Trophoblast cell (in vitro differentiated cells and primary cell): ENCODE measurements around the gene SLC1A5.

Source experiments
- DNase-seq, 2 donors: peaks; one replicate each; pipeline ENCODE4 v3.0.0-alpha.2; 2016
- H2AFZ ChIP-seq: 2 replicates; pipeline ENCODE4 v1.6.1; 2013; ENCODE audit warnings: low read length, moderate library complexity, mild to moderate bottlenecking; ENCODE audit not compliant: insufficient read depth, poor library complexity
- H2AK5ac ChIP-seq: 2 replicates; pipeline ENCODE4 v1.6.1; 2013; ENCODE audit warnings: mild to moderate bottlenecking, low read length
- H2BK120ac ChIP-seq: 2 replicates; pipeline ENCODE4 v1.6.1; 2013; ENCODE audit warnings: low read length, mild to moderate bottlenecking, moderate library complexity; ENCODE audit not compliant: insufficient read depth, poor library complexity
- H2BK12ac ChIP-seq: 2 replicates; pipeline ENCODE4 v1.6.1; 2013; ENCODE audit warnings: mild to moderate bottlenecking, low read length, moderate library complexity
- H2BK5ac ChIP-seq: 2 replicates; pipeline ENCODE4 v1.6.1; 2013; ENCODE audit warnings: low read length, low read depth, moderate library complexity, mild to moderate bottlenecking; ENCODE audit not compliant: poor library complexity
- H3K14ac ChIP-seq: 2 replicates; pipeline ENCODE4 v1.6.1; 2013; ENCODE audit warnings: mild to moderate bottlenecking, low read length
- H3K18ac ChIP-seq: 2 replicates; pipeline ENCODE4 v1.6.1; 2013; ENCODE audit warnings: mild to moderate bottlenecking, low read length
- H3K23ac ChIP-seq: 2 replicates; pipeline ENCODE4 v1.6.1; 2013; ENCODE audit warnings: low read length
- H3K27ac ChIP-seq: 2 replicates; pipeline ENCODE4 v1.5.1; 2013; ENCODE audit warnings: low read depth, mild to moderate bottlenecking, inconsistent platforms, low read length, moderate library complexity
- H3K27me3 ChIP-seq: 2 replicates; pipeline ENCODE4 v1.6.1; 2013; ENCODE audit warnings: inconsistent platforms, mild to moderate bottlenecking, low read length, moderate library complexity; ENCODE audit not compliant: insufficient read depth
- H3K36me3 ChIP-seq, 2 experiments: 1 replicate in 1 of 2; 2 replicates in 1 of 2; pipeline ENCODE4 v1.6.1; 2013; ENCODE audit warnings: low read length in 2 of 2, mild to moderate bottlenecking in 2 of 2, moderate library complexity in 1 of 2; ENCODE audit not compliant: insufficient read depth in 2 of 2, control insufficient read depth in 1 of 2
- H3K4ac ChIP-seq: 2 replicates; pipeline ENCODE4 v1.6.1; 2013; ENCODE audit warnings: low read depth, mild to moderate bottlenecking, low read length, moderate library complexity
- H3K4me1 ChIP-seq, 2 experiments: 1 replicate in 1 of 2; 2 replicates in 1 of 2; pipeline ENCODE4 v1.6.1; 2013; ENCODE audit warnings: low read length in 2 of 2, mild to moderate bottlenecking in 2 of 2, moderate library complexity in 1 of 2; ENCODE audit not compliant: insufficient read depth in 2 of 2, control insufficient read depth in 1 of 2
- H3K4me2 ChIP-seq: 2 replicates; pipeline ENCODE4 v1.6.1; 2013; ENCODE audit warnings: inconsistent platforms, mild to moderate bottlenecking, low read length, moderate library complexity
- H3K4me3 ChIP-seq: 2 replicates; pipeline ENCODE4 v1.5.1; 2013; ENCODE audit warnings: mild to moderate bottlenecking, low read depth, low read length, inconsistent platforms
- H3K79me1 ChIP-seq: one replicate; pipeline ENCODE4 v1.6.1; 2013; ENCODE audit warnings: low read length
- H3K79me2 ChIP-seq: 2 replicates; pipeline ENCODE4 v1.6.1; 2013; ENCODE audit warnings: low read length, mild to moderate bottlenecking; ENCODE audit not compliant: control insufficient read depth, insufficient read depth, poor library complexity
- H3K9ac ChIP-seq: 2 replicates; pipeline ENCODE4 v1.6.1; 2013; ENCODE audit warnings: mild to moderate bottlenecking, low read length
- H3K9me3 ChIP-seq: 2 replicates; pipeline ENCODE4 v1.6.1; 2013; ENCODE audit warnings: low read depth, mild to moderate bottlenecking, control low read depth, inconsistent platforms, low read length; ENCODE audit not compliant: insufficient read depth
- H4K12ac ChIP-seq: 2 replicates; pipeline ENCODE4 v1.6.1; 2013; ENCODE audit warnings: low read depth, mild to moderate bottlenecking, low read length, moderate library complexity
- H4K8ac ChIP-seq: 2 replicates; pipeline ENCODE4 v1.6.1; 2013; ENCODE audit warnings: low read depth, mild to moderate bottlenecking, low read length, moderate library complexity
- H4K91ac ChIP-seq: one replicate; pipeline ENCODE4 v1.6.1; 2013; ENCODE audit warnings: low read depth, mild to moderate bottlenecking, low read length, moderate library complexity
- WGBS: extraction: QIAGEN DNeasy Blood & Tissue Kit; methylation state at CpG from one replicate; pipeline ENCODE4 v1.1.7; 2013; ENCODE audit warnings: missing lambda C conversion rate; ENCODE audit not compliant: insufficient read length, insufficient coverage; ENCODE audit errors: extremely low coverage; 5-methylcytosine and 5-hydroxymethylcytosine counted together

SLC1A5 gene

GRCh38 chr19:46730187-46730586, 58.2 kb downstream of the SLC1A5 start:
- Histone ChIP-seq H3K9me3 (peaks cover 2% of the 10 kb centered on the region), H3K79me1 (peaks cover 3% of the 10 kb centered on the region), H3K23ac (no peak overlapping the region), H3K14ac (no peak overlapping the region), H3K27ac (no peak overlapping the region), H2BK120ac (no peak overlapping the region), H3K36me3 (peaks cover 83% of the 10 kb centered on the region in 2 experiments), H3K4me2 (no peak overlapping the region), H2AK5ac (no peak overlapping the region), H4K12ac (no peak overlapping the region), H3K4me3 (no peak overlapping the region), H3K4ac (no peak overlapping the region), H4K8ac (no peak overlapping the region), H2AFZ (no peak overlapping the region), H4K91ac (no peak overlapping the region), H3K4me1 (peaks cover 13 to 17% of the 10 kb centered on the region in 2 experiments), H3K9ac (no peak overlapping the region), H3K18ac (no peak overlapping the region), H3K79me2 (no peaks in the 10 kb centered on the region), H2BK5ac (no peak overlapping the region), H2BK12ac (no peak overlapping the region), H3K27me3 (no peaks in the 10 kb centered on the region)
- WGBS: no CpG with 5 or more reads among the region's 9 CpGs
- no peak for DNase-seq

- Histone ChIP-seq H3K79me1 (peaks cover 3% of the 10 kb centered on the region), H3K14ac (no peak overlapping the region), H3K18ac (no peak overlapping the region), H4K12ac (no peak overlapping the region), H3K27me3 (no peaks in the 10 kb centered on the region), H3K9me3 (peaks cover 2% of the 10 kb centered on the region), H3K9ac (no peak overlapping the region), H2BK120ac (no peak overlapping the region), H4K8ac (no peak overlapping the region), H3K4me1 (peaks cover 13 to 17% of the 10 kb centered on the region in 2 experiments), H2AK5ac (no peak overlapping the region), H4K91ac (no peak overlapping the region), H3K79me2 (no peaks in the 10 kb centered on the region), H3K23ac (no peak overlapping the region), H3K4me3 (no peak overlapping the region), H2BK12ac (no peak overlapping the region), H2BK5ac (no peak overlapping the region), H3K27ac (no peak overlapping the region), H3K4ac (no peak overlapping the region), H3K36me3 (peaks cover 88% of the 10 kb centered on the region in 2 experiments), H2AFZ (no peak overlapping the region), H3K4me2 (no peak overlapping the region)
- no peak for DNase-seq
- no CpG with 5 or more reads among the region's 7 CpGs for WGBS
These were observed 58.7 kb downstream of the SLC1A5 start for GRCh38 chr19:46729696-46730095.

GRCh38 chr19:46728693-46729339, 59.6 kb downstream of the SLC1A5 start:
- no CpG with 5 or more reads among the region's 20 CpGs for WGBS
- no peak overlapping the region for H4K12ac ChIP-seq
- H4K91ac ChIP-seq: no peak overlapping the region
- H3K4me2 ChIP-seq: no peak overlapping the region
- H3K36me3 ChIP-seq: peaks cover 92% of the 10 kb centered on the region in 2 experiments
- no peaks in the 10 kb centered on the region for H3K9me3 ChIP-seq
- no peak overlapping the region for H2BK12ac ChIP-seq
- H2BK5ac ChIP-seq: no peak overlapping the region
- no peak overlapping the region for H3K9ac ChIP-seq
- peak overlapping the region; percentile 26 for H3K18ac ChIP-seq
- H3K4ac ChIP-seq: no peak overlapping the region
- no peak overlapping the region for H2BK120ac ChIP-seq
- no peak overlapping the region for H3K27ac ChIP-seq
- H3K79me1 ChIP-seq: peaks cover 3% of the 10 kb centered on the region
- no peak overlapping the region for H2AFZ ChIP-seq
- no peak overlapping the region for H3K14ac ChIP-seq
- H3K23ac ChIP-seq: no peak overlapping the region
- no peak overlapping the region for H2AK5ac ChIP-seq
- H4K8ac ChIP-seq: no peak overlapping the region
- H3K4me1 ChIP-seq: peaks cover 13 to 17% of the 10 kb centered on the region in 2 experiments
- no peaks in the 10 kb centered on the region for H3K27me3 ChIP-seq
- no peak overlapping the region for H3K4me3 ChIP-seq
- peak; percentile 57 to 79 for DNase-seq
- H3K79me2 ChIP-seq: no peaks in the 10 kb centered on the region

GRCh38 chr19:46728208-46728607, 60.2 kb downstream of the SLC1A5 start:
- WGBS: no CpG with 5 or more reads among the region's 14 CpGs
- no peak for DNase-seq
- H3K14ac ChIP-seq: no peak overlapping the region

More at GRCh38 chr19:46728208-46728607, 60.2 kb downstream of the SLC1A5 start:
- no peak overlapping the region for H2AK5ac ChIP-seq
- H4K8ac ChIP-seq: no peak overlapping the region
- H3K36me3 ChIP-seq: peaks cover 95% of the 10 kb centered on the region in 2 experiments
- no peak overlapping the region for H3K23ac ChIP-seq
- peaks cover 3% of the 10 kb centered on the region for H3K79me1 ChIP-seq
- H3K79me2 ChIP-seq: no peaks in the 10 kb centered on the region
- no peak overlapping the region for H3K4me3 ChIP-seq
- no peak overlapping the region for H2BK12ac ChIP-seq
- no peak overlapping the region for H2AFZ ChIP-seq
- H4K12ac ChIP-seq: no peak overlapping the region
- H3K4me1 ChIP-seq: peaks cover 13 to 17% of the 10 kb centered on the region in 2 experiments
- H3K9ac ChIP-seq: no peak overlapping the region
- H3K27me3 ChIP-seq: no peaks in the 10 kb centered on the region
- H3K4ac ChIP-seq: no peak overlapping the region
- H3K27ac ChIP-seq: no peak overlapping the region
- H3K18ac ChIP-seq: peak overlapping the region; percentile 26
- no peak overlapping the region for H3K4me2 ChIP-seq
- no peak overlapping the region for H2BK5ac ChIP-seq
- no peak overlapping the region for H4K91ac ChIP-seq
- no peaks in the 10 kb centered on the region for H3K9me3 ChIP-seq
- H2BK120ac ChIP-seq: no peak overlapping the region
